ENCODE data around the gene ZNF74.

The ZNF74 gene

DNA sequence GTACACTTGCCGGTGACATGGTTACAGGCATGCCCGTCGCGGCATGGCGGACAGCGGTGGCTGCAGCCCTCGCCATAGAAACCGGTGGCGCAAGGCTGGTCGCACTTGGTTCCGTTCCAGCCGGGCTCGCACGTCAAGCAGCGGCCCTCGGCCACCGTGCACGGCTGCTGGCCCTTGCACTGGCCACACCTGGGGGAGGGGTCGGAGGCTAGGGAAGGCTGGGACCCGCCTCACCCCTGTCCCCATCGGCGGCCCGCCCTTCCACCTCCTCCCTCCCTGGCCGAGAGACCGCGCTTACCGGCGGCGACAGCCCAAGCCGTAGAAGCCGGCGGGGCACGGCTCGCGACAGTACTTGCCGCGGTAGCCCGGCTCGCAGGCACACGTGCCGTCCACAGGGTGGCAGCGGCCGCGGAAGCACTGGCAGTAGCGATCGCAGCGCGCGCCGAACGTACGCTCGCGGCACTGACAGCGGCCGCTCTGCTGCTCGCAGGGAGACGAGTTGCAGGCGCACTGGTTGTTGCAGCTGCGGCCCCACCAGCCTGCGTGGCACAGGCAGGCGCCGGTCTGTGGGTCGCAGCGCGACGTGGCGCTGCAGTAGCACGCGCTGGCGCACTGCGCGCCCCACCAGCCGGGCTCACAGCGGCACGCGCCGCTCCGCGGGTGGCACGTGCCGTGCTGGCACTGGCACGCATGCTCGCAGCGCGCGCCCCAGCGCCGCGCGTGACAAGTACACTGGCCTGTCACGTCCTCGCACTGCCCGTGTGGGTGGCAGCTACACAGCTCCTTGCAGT lies 37.0 kb downstream of the ZNF74 start:
- in situ Hi-C loops (cut with HindIII; ENCODE audit: low sequenced_read_pairs) = no loop called here

DNA sequence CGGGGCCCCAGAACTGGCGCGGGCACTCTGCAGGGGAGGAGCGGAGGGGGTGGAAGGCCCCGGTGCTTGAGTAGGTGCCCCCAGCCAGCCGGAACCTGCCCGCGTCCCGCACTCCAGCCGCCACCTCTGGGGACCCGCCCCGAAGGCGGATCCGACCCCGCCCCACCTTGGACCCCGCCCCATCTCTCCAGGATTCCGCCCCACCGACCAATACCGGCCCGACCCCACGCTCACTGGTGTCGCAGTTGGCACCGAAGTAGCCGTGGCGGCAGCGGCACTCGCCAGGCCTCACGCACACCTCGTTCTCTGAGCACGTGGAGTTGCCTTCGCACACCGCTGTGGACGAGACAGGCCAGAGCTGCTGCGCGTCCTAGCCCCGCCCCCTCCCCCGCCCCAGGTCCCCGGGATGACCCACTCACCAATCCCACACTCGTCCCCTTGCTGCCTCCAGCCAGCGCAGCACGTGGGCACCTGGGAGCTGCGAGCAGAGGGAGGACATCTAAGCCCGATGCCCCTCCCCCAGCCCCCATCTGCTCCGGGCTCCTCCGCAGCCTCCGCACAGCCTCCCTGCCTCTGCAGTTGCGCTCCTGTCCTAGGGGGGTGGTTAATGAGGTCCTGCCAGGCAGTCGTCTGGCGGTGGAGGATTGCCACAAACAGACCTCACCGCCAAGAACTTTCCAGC lies 37.7 kb downstream of the ZNF74 start:
- in situ Hi-C loops (cut with HindIII; ENCODE audit: low sequenced_read_pairs) = no loop called here

DNA sequence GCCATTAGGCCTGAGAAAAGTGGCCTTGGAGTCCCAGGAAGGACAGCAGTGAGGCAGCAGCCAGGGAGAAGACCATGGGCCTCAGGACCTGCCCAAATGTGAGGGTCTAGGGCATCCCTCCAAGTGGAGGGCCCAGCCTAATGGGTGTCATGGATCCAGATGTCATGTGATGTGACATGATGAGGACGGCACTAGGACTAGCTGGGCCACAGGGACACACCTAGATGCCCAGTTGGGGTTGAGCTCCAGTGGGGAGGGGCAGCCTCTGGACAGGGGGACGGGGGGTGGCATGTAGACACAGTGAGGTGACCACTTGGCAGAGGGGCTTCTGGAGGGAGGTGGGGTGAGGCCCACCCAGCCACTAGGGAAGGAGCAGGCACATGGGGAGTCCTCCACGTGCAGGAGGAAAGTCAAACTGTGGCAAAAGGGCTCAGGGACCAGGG lies 38.3 kb downstream of the ZNF74 start:
- in situ Hi-C loops (cut with HindIII; ENCODE audit: low sequenced_read_pairs) = no loop called here

DNA sequence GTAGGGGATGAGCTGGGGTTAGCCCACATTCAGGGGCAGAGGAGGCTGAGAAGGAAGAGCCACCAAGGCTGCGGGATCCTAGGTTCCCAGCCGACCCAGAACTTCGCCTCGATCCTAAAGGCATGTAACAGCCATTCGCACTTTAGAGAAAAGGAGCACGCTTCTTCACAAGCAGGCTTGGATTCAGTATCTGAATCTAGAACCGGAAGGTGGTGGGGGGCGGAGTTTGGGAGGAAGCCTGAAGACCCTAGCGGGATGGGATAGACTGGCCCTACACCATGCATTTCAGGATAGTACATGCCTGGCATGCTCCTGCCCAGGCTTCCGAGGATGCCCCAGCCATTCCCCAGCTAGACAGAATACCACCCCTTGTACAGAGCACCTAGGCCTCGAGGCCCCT lies 39.2 kb downstream of the ZNF74 start:
- in situ Hi-C loops (cut with HindIII; ENCODE audit: low sequenced_read_pairs) = no loop called here

DNA sequence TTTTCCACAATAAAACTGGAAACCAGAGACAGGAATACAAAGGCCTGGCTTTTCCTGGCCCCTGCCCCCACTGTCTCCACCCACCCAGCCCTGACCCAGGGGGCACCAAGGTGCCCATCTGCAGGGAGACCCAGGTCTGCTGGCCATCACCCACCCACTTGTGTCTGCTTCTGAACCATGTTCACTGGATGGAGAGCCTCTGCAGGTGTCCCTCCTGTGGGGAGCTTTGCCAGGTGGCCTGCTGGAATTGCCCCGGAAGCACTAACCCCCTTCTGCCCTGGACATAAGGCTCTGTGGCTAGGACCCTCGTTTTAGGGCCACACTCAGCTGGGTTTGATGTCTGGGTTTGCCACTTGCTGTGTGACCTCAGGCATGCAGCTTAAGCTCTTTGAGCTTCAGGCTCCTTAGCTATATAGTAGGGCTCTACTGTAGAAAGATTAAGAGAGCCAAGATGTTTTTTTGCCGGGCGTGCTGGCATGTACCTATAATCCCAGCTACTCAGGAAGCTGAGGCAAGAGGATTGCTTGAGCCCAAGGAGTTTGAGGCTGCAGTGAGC lies 39.8 kb downstream of the ZNF74 start:
- in situ Hi-C loops (cut with HindIII; ENCODE audit: low sequenced_read_pairs) = no loop called here

DNA sequence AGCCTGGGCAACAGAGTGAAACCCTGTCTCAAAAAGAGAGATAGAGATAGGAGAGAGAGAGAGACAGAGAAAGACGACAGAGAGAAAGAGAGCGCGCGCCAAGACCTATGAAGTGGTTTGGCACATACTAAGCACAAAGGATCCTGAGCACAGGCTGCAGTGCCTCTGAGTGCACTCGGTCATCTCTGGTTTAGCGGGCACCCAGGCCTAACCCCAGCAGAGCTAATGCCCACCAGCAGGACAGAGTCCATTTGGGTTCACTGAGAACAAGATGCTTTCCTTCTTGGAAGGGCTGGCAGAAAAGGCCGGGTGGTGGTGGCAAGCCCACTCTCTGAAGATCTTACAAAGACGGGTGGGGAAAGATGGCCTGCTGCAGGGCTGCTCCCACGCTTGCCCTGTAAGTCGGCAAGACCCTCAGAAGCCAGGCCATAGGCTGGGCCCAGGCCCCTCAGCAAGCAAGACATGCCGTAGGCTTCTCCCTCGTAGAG lies 40.4 kb downstream of the ZNF74 start:
- in situ Hi-C loops (cut with HindIII; ENCODE audit: low sequenced_read_pairs) = no loop called here

DNA sequence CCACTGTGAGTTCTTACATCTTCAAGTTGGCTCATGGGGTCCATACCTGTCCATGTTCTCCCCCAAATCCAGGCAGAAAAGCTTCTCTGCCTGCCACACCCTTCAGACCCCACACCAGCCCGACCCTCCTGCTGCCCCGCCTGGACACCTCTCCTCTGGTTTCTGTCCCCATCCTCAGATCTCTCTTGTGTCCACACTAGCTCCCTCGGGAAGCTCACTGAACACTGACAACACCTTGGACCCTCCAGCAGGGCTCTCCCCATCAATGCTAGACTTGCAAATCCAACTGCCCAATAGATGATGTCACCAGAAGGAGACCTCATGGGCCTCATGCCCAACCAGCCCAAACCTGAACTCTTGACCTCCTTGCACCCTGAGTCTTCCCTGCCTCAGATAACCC lies 40.8 kb downstream of the ZNF74 start:
- in situ Hi-C loops (cut with HindIII; ENCODE audit: low sequenced_read_pairs) = no loop called here

DNA sequence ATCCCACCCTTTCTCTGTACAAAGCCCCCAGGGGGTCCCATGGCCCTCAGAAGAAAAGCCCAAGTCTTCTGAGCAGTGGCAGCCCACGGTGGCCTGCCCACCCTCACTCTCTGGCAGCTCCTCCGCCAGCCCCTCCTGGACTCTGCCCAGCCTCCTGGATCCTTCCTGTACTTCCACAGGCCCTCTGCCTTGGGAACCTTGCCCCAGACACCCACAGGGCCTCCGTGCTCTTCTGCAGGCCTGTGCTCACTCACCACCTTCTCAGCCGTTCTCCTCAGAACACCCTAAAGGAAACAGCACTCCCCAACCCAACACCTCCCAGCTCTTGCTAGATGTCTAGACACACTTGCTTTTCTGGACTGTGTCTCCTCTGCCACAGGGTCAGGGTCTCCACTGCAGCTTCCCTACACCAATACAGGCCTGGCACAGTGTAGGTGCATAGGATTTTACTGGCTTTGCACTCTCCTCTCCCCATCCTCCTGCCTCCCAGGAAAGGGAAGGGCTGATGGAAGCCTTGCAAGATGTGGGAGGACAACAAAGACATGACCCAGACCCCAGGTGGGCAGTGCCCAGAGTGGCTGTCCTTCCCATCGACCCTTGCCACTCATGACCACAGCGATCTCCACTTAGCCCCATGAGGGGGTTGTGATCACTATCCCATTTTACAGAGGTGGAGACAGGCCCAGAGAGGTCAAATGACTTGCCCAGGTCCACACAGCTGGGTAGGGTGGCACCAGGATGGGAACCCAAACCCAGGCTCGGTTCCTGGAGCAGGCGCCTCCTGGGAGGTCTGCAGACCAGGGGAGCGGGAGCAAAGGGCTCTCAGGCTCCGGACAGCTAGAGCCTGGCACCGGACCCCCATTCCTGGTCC lies 41.7 kb downstream of the ZNF74 start:
- in situ Hi-C loops (cut with HindIII; ENCODE audit: low sequenced_read_pairs) = no loop called here

DNA sequence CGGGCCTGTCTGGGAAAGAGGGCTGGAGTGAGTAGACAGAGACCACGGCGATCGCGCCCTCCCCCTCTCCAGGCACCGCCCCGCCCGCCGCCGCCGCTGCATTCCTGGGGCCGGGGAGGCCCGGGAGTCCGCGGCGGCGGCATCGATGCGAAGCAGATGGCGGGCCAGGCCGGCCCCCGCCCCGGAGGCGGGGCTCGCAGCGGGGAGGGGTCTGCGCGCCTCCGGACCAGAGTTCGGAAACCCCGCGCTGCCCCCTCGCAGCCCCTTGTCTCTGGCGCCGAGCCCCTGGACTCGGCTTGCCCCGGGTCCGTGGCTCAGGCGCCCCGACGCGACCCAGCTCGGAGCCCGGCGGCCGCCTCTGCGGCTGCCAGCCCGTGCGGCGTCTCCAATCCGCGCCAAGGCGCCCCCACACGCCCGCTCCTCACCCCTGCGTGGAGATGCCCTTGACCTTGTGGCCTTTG lies 42.4 kb downstream of the ZNF74 start:
- in situ Hi-C loops (cut with HindIII; ENCODE audit: low sequenced_read_pairs) = no loop called here

DNA sequence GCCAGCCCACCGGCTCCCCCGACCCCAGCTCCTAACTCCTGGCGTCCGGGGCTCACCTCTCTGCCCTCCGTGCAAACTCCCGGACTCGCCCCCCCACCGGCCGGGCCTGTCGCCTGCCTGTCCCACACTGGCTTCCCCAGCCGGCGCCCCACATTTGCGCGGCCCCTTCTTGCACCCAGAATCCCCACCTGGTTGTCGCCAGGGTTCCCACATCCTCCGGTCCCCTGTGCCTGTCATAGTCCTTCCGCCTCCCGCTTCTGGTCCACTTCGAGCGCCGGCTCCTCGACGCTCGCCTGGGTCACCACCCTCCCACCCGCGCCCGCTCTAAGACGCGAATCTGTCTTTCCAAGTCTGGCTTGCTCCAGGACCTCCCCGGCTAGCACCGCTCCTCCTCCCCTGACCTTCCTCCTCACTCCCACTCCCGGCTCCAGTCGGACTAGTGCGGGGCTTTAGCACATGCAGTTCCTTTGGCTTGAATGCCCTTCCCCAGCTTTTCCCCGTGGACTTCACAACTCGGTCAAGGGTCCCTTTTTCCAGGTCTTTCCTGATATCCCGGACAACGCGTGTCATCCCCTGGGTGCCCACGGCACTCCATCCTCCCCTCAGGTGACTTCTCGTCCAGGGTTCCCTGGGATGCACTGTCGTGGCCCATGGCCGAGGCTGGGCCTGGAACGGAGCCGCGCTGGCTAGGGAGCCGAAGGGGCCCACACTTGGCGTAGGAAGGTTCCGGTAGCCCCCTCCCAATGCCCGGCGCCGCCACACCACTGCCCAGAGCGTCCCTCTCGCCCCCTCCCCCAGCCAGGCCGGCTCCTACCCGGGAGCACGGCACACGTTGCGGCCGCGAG lies 43.0 kb downstream of the ZNF74 start:
- in situ Hi-C loops (cut with HindIII; ENCODE audit: low sequenced_read_pairs) = no loop called here

DNA sequence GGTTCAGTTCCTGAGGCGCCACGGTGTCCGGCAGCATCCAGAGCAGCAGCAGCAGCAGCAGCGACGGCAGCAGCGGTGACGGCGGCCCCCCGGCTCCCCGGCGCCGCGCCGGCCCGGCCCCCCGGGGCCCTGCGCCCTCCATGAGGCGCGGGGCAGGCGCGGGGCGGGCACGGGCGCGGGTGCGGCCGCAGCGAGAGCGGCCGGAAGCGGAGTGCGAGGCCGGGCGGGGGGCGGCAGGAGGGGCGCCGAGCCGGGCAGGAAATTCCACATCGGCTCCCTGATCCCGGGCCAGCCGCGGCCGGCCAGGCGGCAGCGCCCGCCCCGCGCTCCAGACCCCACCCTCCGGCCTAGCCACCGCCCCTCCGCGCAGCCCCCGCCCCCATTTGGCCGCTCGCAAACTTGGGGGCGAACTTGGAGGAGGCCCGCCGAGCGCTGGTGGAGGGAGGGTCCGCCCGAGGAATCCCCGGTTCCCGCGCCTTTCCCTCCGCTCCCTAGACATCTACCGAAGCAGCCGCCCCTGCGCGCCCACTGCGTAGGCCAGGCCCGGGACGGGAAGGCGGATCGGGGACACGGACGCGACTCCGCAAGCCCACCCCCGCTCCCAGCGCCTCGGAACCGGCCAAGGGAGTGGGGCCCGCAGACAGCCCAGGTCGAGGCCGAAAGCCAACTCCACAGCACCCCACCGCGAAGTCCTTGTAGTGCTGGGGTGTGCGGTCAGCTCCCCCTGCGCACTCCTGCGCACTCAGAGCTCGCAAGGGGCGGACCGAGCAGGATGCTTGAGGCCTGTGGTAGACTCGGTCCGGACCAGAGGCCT lies 43.9 kb downstream of the ZNF74 start, which contains the start of gene SCARF2:
SCARF2 (minus strand) TSS at position 213 of the 814 bp plus-strand sequence; CDS start at position 142, 71 bp downstream.
- in situ Hi-C loops (cut with HindIII; ENCODE audit: low sequenced_read_pairs) = no loop called here

DNA sequence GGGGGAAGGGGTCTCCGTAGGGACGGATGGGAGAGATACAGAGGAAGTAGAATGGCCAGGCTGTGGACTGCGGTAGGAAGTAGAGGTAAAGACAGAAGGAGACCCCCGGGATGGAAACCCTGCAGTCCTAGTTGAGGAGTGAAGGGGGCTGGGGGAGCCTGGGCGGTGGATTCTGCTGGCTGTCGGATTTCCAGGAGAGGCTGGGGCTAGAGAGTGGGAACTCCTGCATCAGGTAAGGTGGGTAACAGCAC lies 44.4 kb downstream of the ZNF74 start:
- in situ Hi-C loops (cut with HindIII; ENCODE audit: low sequenced_read_pairs) = no loop called here

DNA sequence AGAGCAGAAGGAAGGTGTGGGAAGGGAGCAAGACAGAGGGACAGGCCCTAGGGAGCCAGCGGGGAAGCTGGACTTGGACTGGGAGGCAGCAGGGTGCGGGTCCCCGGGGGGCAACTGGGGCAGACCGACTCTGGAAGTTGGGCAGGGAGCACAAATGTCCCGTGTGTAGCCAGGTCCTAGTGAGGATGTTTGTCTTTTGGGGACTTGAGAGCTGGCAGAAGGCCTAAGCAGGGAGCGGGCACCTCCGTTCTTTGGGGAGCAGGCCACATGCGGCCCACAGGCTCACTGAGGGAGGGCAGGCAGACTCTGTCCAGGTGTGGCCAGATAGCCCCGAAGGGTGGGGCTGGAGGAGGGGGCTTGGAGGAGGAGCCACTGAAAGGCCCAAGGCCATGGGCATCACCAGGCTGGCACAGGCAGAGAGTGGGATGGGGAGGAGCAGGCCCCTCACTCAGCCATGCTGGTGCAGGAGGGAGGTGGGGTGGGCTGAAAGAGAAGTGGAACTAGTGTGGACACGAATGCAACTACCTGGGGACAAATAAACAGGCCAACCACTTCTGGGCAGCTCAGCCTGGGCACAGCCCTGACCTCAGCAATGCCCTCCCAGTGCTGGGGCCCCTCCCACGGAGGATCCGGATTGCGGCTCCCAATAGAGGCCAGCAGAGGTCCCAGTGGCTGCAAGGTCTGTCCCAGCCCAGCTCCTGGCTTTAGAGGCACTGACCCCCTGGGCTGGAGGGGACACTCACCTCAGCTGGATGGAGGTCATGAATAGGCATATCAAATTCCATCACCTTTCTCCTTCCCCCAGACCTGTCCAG lies 44.9 kb downstream of the ZNF74 start:
- in situ Hi-C loops (cut with HindIII; ENCODE audit: low sequenced_read_pairs) = no loop called here

DNA sequence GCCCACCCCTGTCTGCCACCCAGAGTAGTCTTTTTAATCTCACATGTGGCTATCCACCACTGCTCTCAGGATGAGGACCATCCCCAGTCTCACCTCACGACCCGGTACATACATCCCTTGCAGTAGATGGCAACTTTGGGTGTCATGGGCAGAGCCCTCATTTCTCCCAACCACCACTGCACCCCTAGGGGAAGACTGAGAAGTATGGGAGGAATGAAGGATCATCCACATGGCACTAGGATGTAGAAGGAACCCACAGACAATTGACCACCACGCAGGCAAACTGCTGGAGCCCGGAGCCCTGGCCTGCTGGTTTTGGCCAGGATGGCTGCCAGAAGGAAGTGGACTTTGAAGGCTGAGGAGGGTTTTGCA lies 45.6 kb downstream of the ZNF74 start:
- in situ Hi-C loops (cut with HindIII; ENCODE audit: low sequenced_read_pairs) = no loop called here

DNA sequence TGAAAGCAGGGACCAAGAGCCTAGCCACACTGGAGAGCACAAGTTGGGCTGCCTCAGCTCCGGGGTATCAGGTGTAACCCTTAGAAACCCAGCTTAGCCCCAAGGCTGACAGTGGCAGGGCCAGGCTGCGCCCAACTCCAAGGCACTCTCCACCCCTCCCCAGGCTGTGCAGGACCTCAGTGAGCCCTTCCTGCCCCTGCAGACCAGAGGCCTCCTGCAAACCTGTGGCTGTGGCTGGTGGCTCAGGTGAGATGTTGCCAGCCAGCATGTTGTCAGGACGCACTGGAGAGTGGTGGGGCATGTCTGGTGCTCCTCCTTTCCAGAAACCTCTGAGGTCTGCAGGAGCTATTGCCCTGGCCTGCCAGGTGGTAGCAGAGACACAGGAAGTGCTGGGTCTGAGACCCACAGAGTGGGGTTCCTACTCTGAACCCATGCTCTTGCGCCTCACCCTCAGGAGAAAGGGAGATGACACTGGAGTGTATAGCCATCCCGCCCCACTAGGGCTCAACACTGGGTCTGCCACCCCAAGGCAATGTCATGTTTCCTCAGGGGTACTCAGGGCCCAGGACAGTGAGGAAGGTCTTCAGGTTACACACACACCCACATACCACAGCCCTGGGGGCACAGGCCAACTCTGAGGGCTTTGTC lies 46.1 kb downstream of the ZNF74 start:
- in situ Hi-C loops (cut with HindIII; ENCODE audit: low sequenced_read_pairs) = no loop called here

DNA sequence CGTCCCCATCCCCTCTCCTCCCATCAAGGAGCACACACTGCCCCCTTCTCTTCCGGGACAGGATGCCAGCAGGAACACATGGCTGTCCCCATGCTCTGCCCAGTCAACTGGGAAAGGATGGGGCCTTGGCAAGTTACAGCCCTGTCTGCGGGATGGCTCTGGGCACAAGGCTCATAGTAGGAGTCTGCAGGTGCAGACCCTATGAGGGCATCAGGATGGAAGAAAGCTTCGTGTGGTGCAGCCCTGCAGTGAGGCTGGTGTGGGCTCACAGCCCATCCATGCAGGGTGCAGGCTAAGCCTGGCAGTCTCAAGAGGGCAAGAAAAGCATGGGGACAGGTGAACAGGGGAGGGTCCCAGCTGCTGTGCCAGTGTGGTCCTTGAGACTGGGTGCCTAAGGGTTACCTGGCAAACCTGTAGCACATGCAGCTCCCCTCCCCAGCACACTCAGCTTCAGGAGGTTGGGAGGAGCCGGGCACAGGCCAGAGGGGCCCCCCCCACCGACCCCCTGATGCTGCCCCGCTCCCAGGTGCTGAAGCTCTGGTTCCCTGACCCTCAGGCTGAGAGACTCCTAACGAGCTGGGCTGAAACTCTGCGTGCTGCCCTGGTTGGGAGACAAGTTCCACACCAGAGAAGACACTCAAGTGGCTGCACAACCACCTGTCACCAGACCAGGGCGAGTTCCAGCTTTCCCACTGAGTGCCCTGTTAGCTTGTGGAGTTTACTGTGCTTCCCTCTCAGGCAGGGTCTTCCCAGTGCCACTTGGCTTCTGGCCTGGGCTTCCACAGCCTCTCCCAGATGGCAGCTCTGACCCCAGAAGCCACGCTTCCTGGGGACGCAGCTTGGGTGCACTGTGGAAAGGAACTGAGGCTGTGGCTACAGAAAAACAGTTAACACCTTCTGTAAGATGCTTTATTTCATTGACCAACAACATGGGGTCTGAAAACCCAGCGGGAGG lies 47.0 kb downstream of the ZNF74 start:
- in situ Hi-C loops (cut with HindIII; ENCODE audit: low sequenced_read_pairs) = no loop called here
